Neural cell (in vitro differentiated cells): ENCODE measurements around the gene MGLL. TPM values are rescaled to one million over a fixed set of nuclear protein-coding genes. Genes with fewer than 3 reads are reported as not detected.

ENCODE experiments used
- H2AFZ ChIP-seq: fragments of 200-600, 300-800 bp; sonication (generic), shearing (Covaris generic); 2 replicates; pipeline ENCODE4 v1.6.0; 2014; ENCODE audit warnings: low read depth, mild to moderate bottlenecking, antibody characterized with exemption, low read length, moderate library complexity
- H3F3A ChIP-seq: fragments of 200-600 bp; shearing (Covaris generic); 2 replicates; pipeline ENCODE4 v1.6.1; 2016; ENCODE audit warnings: mild to moderate bottlenecking, moderate library complexity, mixed read lengths, antibody characterized with exemption, low read length; ENCODE audit not compliant: insufficient read depth, poor library complexity, severe bottlenecking
- H3K27ac ChIP-seq: fragments of 200-600, 300-800 bp; sonication (generic), shearing (Covaris generic); 2 replicates; pipeline ENCODE4 v1.5.1; 2014; ENCODE audit warnings: mild to moderate bottlenecking, low read length, moderate library complexity
- H3K27me3 ChIP-seq: fragments of 300-800, 200-600 bp; sonication (generic), shearing (Covaris generic); 2 replicates; pipeline ENCODE4 v1.6.0; 2014; ENCODE audit warnings: mild to moderate bottlenecking, low read depth, low read length, moderate library complexity; ENCODE audit not compliant: insufficient read depth
- H3K36me3 ChIP-seq: fragments of 300-800, 200-600 bp; sonication (generic), shearing (Covaris generic); 2 replicates; pipeline ENCODE4 v1.5.1; 2014; ENCODE audit warnings: mild to moderate bottlenecking, antibody characterized with exemption, low read length, moderate library complexity; ENCODE audit not compliant: insufficient read depth
- H3K4me2 ChIP-seq: fragments of 300-800, 200-600 bp; sonication (generic), shearing (Covaris generic); 2 replicates; pipeline ENCODE4 v1.6.0; 2014; ENCODE audit warnings: mild to moderate bottlenecking, low read length
- H3K4me3 ChIP-seq: fragments of 300-800, 200-600 bp; sonication (generic), shearing (Covaris generic); 2 replicates; pipeline ENCODE4 v1.5.1; 2014; ENCODE audit warnings: mild to moderate bottlenecking, low read length, moderate library complexity
- H3K79me2 ChIP-seq: fragments of 200-600 bp; shearing (Covaris generic); replicated peaks from 2 replicates; pipeline ENCODE4 v1.6.0; 2014; ENCODE audit warnings: mild to moderate bottlenecking, low read length, moderate library complexity; ENCODE audit not compliant: insufficient read depth
- H3K9ac ChIP-seq: fragments of 300-800, 200-600 bp; sonication (generic), shearing (Covaris generic); 2 replicates; pipeline ENCODE4 v1.6.1; 2016; ENCODE audit warnings: mild to moderate bottlenecking, low read length, mixed read lengths
- H3K9me2 ChIP-seq: fragments of 200-600 bp; shearing (Covaris generic); 2 replicates; pipeline ENCODE4 v1.6.1; 2016; ENCODE audit warnings: mild to moderate bottlenecking, low read length, mixed read lengths; ENCODE audit not compliant: insufficient read depth
- H3K9me3 ChIP-seq: fragments of 200-600, 300-800 bp; sonication (generic), shearing (Covaris generic); 2 replicates; pipeline ENCODE4 v1.6.1; 2016; ENCODE audit warnings: mild to moderate bottlenecking, mixed run types, low read length, moderate library complexity, mixed read lengths
- H4K20me1 ChIP-seq: fragments of 200-600 bp; shearing (Covaris generic); 2 replicates; pipeline ENCODE4 v1.6.1; 2016; ENCODE audit warnings: mild to moderate bottlenecking, mixed run types; ENCODE audit not compliant: insufficient read depth
- EP300 ChIP-seq: fragments of 450-650 bp; conservative IDR thresholded peaks from 2 replicates; pipeline ENCODE4 v1.6.1; 2014; ENCODE audit warnings: antibody characterized with exemption, mild to moderate bottlenecking, moderate library complexity; ENCODE audit not compliant: poor library complexity, severe bottlenecking
- EZH2 ChIP-seq: fragments of 200-600, 300-800 bp; shearing (Covaris generic), sonication (generic); IDR thresholded peaks from 2 replicates; pipeline ENCODE4 v1.6.1; 2014; ENCODE audit warnings: antibody characterized with exemption, low read length, borderline replicate concordance, mild to moderate bottlenecking; ENCODE audit not compliant: insufficient read depth, poor library complexity, severe bottlenecking
- MXI1 ChIP-seq: fragments of 450-650 bp; conservative IDR thresholded peaks from 2 replicates; pipeline ENCODE4 v1.6.1; 2014; ENCODE audit warnings: antibody characterized with exemption, mild to moderate bottlenecking; ENCODE audit not compliant: poor library complexity, severe bottlenecking
- POLR2AphosphoS5 ChIP-seq: IDR thresholded peaks from 2 replicates; pipeline ENCODE4 v1.6.1; 2012
- RAD21 ChIP-seq: fragments of 450-650 bp; conservative IDR thresholded peaks from 2 replicates; pipeline ENCODE4 v1.6.1; 2014; ENCODE audit warnings: antibody characterized with exemption, mild to moderate bottlenecking, moderate library complexity
- SMC3 ChIP-seq: fragments of 450-650 bp; conservative IDR thresholded peaks from 2 replicates; pipeline ENCODE4 v1.6.1; 2014; ENCODE audit warnings: antibody characterized with exemption, mild to moderate bottlenecking, moderate library complexity; ENCODE audit not compliant: poor library complexity
- TAF1 ChIP-seq: IDR thresholded peaks from 2 replicates; pipeline ENCODE4 v1.6.1; 2012; ENCODE audit warnings: low read depth
- polyA plus RNA-seq: library from polyadenylated mRNA; depleted of rRNA; stranded (reverse); fragments of >200 nt; gene quantifications from 2 replicates; pipeline ENCODE4 v1.2.3, GENCODE V29; 2014
- TF ChIP-seq, protein P1 (sequence below): fragments of 450-650 bp; IDR thresholded peaks from 2 replicates; pipeline ENCODE4 v1.5.1; 2014; ENCODE audit warnings: antibody characterized with exemption, mild to moderate bottlenecking, moderate library complexity; ENCODE audit not compliant: poor library complexity, severe bottlenecking
- TF ChIP-seq, protein P2 (sequence below): IDR thresholded peaks from 2 replicates; pipeline ENCODE4 v1.6.1; 2012; ENCODE audit warnings: borderline replicate concordance

Gene MGLL
- polyA plus RNA-seq, 1 donor from 2014 or later: 2.0 TPM

GRCh38 chr3:127805026-127805753 is 17.1 kb downstream of the MGLL start:
- no peaks in the 10 kb centered on the region for H3K79me2 ChIP-seq
- H3K36me3 ChIP-seq: no peaks in the 10 kb centered on the region
- no peaks in the 10 kb centered on the region for H3K27me3 ChIP-seq
- TF ChIP-seq EZH2 (no peak), RAD21 (no peak), EP300 (no peak), SMC3 (no peak), MXI1 (no peak), POLR2AphosphoS5 (no peak), TAF1 (no peak)
- TF ChIP-seq, protein P1, sequence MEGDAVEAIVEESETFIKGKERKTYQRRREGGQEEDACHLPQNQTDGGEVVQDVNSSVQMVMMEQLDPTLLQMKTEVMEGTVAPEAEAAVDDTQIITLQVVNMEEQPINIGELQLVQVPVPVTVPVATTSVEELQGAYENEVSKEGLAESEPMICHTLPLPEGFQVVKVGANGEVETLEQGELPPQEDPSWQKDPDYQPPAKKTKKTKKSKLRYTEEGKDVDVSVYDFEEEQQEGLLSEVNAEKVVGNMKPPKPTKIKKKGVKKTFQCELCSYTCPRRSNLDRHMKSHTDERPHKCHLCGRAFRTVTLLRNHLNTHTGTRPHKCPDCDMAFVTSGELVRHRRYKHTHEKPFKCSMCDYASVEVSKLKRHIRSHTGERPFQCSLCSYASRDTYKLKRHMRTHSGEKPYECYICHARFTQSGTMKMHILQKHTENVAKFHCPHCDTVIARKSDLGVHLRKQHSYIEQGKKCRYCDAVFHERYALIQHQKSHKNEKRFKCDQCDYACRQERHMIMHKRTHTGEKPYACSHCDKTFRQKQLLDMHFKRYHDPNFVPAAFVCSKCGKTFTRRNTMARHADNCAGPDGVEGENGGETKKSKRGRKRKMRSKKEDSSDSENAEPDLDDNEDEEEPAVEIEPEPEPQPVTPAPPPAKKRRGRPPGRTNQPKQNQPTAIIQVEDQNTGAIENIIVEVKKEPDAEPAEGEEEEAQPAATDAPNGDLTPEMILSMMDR: no peak
- TF ChIP-seq, protein P2, sequence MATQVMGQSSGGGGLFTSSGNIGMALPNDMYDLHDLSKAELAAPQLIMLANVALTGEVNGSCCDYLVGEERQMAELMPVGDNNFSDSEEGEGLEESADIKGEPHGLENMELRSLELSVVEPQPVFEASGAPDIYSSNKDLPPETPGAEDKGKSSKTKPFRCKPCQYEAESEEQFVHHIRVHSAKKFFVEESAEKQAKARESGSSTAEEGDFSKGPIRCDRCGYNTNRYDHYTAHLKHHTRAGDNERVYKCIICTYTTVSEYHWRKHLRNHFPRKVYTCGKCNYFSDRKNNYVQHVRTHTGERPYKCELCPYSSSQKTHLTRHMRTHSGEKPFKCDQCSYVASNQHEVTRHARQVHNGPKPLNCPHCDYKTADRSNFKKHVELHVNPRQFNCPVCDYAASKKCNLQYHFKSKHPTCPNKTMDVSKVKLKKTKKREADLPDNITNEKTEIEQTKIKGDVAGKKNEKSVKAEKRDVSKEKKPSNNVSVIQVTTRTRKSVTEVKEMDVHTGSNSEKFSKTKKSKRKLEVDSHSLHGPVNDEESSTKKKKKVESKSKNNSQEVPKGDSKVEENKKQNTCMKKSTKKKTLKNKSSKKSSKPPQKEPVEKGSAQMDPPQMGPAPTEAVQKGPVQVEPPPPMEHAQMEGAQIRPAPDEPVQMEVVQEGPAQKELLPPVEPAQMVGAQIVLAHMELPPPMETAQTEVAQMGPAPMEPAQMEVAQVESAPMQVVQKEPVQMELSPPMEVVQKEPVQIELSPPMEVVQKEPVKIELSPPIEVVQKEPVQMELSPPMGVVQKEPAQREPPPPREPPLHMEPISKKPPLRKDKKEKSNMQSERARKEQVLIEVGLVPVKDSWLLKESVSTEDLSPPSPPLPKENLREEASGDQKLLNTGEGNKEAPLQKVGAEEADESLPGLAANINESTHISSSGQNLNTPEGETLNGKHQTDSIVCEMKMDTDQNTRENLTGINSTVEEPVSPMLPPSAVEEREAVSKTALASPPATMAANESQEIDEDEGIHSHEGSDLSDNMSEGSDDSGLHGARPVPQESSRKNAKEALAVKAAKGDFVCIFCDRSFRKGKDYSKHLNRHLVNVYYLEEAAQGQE: no peak
- H3K4me3 ChIP-seq: no peak overlapping the region
- no peak overlapping the region for H3K9ac ChIP-seq
- no peaks in the 10 kb centered on the region for H4K20me1 ChIP-seq
- no peaks in the 10 kb centered on the region for H3F3A ChIP-seq
- no peak overlapping the region for H3K4me2 ChIP-seq
- no peak overlapping the region for H2AFZ ChIP-seq
- H3K9me3 ChIP-seq: no peaks in the 10 kb centered on the region
- no peak overlapping the region for H3K27ac ChIP-seq
- no peaks in the 10 kb centered on the region for H3K9me2 ChIP-seq

DNA sequence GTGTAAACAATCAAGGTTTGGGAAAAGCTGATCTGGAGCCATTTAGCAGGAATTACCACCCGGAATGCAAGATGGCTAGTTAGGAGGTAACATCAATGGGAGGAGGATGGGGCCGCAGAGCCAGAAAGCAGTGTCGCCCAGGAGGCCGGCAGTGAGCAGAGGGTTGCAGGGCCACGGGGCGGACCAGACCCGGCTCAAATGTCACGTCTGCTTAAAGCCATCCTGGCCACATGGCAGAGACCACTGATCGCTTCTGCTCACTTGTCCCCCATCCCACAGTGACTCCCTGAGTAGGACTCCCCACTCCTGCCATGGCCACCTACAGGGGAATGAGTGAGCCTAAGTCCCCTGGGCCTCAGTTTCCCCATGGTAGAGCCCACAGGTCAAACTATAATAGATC is 18.2 kb downstream of the MGLL start:
- Histone ChIP-seq H2AFZ (no peak overlapping the region), H3K27ac (no peak overlapping the region), H3F3A (no peaks in the 10 kb centered on the region), H3K9ac (no peak overlapping the region), H3K36me3 (no peaks in the 10 kb centered on the region), H3K79me2 (no peaks in the 10 kb centered on the region), H3K4me3 (no peak overlapping the region), H3K9me2 (no peaks in the 10 kb centered on the region), H3K9me3 (no peaks in the 10 kb centered on the region), H3K4me2 (no peak overlapping the region), H3K27me3 (no peaks in the 10 kb centered on the region), H4K20me1 (no peaks in the 10 kb centered on the region)
- TF ChIP-seq, protein P2: no peak
- TF ChIP-seq POLR2AphosphoS5 (no peak), SMC3 (no peak), RAD21 (no peak), EP300 (no peak)
- TF ChIP-seq, protein P1: no peak
